ENCODE data around the gene HCRTR1. TPM values are rescaled to one million over a fixed set of nuclear protein-coding genes. Genes with fewer than 3 reads are reported as not detected.
A peak's percentile ranks its signal among the peaks of the same experiment; 100 is the strongest.

HCRTR1 gene
- total RNA-seq, 1 donor from 2014 or later, result not detected

DNA sequence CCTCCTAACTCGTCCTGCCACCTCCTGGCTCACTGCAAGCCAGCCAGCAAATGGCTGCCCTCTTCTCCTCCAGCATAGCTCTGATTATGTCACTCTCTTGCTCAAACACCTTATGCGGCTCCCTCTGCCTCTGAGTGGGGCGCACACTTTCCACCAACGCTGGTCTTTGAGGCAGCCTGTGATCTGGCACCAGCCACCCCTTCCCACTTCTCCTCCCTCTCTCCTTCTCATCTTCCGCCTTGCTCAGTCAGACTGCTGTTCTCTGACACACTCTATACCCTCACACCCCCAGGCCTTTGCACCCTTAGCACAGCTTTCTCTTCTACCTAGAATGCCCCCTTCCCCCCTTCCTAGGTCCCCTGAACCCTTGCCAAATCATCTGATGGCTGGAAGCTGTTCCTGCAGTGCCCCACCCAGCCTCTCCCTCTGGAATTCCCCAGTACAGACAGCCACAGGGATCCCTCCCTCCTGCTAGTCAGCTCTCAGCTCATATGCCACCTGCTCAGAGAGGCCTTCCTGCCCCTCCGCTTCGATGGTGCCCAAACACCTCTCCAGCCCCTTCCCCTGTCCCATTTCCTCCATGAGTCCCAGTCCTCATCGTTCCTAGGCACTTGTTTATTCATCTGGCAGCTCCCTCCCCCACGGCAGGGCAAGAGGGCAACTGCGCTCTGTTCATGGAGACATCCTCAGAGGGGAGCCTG is 48.9 kb downstream of the HCRTR1 start:
- H3K4me1 Mint-ChIP-seq (ENCODE audit: low read depth, unreplicated experiment), result peaks cover 49% of the 10 kb centered on the region
- H3K4me3 Mint-ChIP-seq (ENCODE audit: unreplicated experiment), result peak overlapping the region; percentile 8
- H3K36me3 Mint-ChIP-seq (ENCODE audit: unreplicated experiment), result no peaks in the 10 kb centered on the region

DNA sequence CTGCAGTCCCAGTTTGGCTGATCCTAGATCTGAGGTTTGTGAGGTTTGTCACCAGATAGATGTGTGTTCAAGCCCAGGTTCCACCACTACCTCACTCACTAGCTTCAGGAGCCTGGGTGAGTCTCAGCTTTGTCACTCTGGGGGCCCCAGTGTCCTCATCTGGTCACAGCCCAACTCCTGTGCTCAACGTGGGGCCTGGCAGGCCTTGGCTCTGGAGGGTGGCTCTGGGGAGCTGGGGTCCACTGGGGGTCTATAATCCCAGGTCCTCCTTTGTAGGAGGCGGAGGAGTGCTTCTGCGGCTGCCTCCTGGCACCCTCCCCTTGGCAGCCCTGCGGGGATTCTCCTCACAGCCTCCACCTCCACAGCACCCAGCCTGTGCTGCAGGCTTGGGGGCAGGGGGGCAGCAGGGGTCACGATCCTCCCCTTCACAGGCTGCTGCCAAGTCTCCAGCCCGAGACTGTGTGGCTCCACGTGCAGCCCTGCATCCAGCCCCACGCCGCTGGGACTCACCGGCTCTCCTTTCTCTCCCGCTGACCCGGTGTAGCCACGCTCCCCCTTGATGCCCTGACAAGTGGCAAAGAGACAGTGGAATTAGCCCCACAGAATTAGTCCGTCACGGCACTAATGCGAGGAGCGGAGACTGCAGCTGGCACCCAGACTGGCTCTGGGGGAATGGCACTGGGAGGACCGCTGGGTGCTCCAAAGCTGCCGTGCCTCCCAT is 49.7 kb downstream of the HCRTR1 start:
- H3K9me3 Mint-ChIP-seq (ENCODE audit: unreplicated experiment), result peaks cover 15% of the 10 kb centered on the region
- no peak overlapping the region for H3K27ac Mint-ChIP-seq (ENCODE audit: unreplicated experiment)
- H3K27me3 Mint-ChIP-seq (ENCODE audit: unreplicated experiment), result peaks cover 22% of the 10 kb centered on the region
- H3K4me1 Mint-ChIP-seq (ENCODE audit: low read depth, unreplicated experiment), result peaks cover 56% of the 10 kb centered on the region
- no peaks in the 10 kb centered on the region for H3K36me3 Mint-ChIP-seq (ENCODE audit: unreplicated experiment)
- TF ChIP-seq, protein P1, sequence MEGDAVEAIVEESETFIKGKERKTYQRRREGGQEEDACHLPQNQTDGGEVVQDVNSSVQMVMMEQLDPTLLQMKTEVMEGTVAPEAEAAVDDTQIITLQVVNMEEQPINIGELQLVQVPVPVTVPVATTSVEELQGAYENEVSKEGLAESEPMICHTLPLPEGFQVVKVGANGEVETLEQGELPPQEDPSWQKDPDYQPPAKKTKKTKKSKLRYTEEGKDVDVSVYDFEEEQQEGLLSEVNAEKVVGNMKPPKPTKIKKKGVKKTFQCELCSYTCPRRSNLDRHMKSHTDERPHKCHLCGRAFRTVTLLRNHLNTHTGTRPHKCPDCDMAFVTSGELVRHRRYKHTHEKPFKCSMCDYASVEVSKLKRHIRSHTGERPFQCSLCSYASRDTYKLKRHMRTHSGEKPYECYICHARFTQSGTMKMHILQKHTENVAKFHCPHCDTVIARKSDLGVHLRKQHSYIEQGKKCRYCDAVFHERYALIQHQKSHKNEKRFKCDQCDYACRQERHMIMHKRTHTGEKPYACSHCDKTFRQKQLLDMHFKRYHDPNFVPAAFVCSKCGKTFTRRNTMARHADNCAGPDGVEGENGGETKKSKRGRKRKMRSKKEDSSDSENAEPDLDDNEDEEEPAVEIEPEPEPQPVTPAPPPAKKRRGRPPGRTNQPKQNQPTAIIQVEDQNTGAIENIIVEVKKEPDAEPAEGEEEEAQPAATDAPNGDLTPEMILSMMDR (IDR thresholded peaks at IDR 0.05; ENCODE audit: partially characterized antibody, unreplicated experiment), result no peak
- DNase-seq, result peak; percentile 15
- no peak overlapping the region for H3K4me3 Mint-ChIP-seq (ENCODE audit: unreplicated experiment)

More for the DNA sequence above, 48.9 kb downstream of the HCRTR1 start:
- peaks cover 15% of the 10 kb centered on the region for H3K9me3 Mint-ChIP-seq (ENCODE audit: unreplicated experiment)
- TF ChIP-seq, protein P1 (IDR thresholded peaks at IDR 0.05; ENCODE audit: partially characterized antibody, unreplicated experiment), result no peak
- peaks cover 23% of the 10 kb centered on the region for H3K27me3 Mint-ChIP-seq (ENCODE audit: unreplicated experiment)
- DNase-seq, result peak; percentile 28
- H3K27ac Mint-ChIP-seq (ENCODE audit: unreplicated experiment), result peak overlapping the region; percentile 68

DNA sequence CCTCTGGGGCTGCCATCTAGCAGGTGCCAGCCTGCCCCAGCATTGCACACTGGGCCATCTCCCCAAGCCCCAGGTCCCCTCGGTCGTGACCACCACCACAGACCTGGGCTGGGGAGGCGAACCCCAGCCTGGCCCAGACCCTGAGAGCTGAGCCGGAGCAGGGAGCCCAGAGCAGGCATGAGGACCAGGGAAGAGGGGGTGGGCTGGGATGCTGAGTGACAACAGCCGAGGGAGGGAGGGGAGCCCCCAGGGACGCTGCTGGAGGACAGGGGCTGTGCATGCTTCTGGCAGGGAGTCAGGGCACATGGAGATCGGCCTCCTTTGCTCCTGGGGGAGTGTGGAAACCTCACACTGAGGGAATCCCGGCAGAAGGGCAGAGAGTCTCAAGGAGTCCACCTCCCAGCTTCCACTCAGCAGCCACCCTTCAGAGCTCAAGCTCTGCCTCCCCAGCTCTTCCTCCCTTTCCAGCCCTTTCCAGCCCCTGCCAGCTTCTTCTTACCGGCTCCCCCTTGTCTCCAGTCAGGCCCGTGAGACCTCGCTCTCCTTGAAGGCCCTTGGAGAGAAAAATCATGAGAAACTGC is 50.9 kb downstream of the HCRTR1 start:
- TF ChIP-seq, protein P1 (IDR thresholded peaks at IDR 0.05; ENCODE audit: partially characterized antibody, unreplicated experiment), result no peak
- Mint-ChIP-seq H3K4me3 (ENCODE audit: unreplicated experiment) (no peak overlapping the region), H3K27me3 (ENCODE audit: unreplicated experiment) (peaks cover 22% of the 10 kb centered on the region), H3K9me3 (ENCODE audit: unreplicated experiment) (peaks cover 15% of the 10 kb centered on the region), H3K36me3 (ENCODE audit: unreplicated experiment) (no peaks in the 10 kb centered on the region), H3K27ac (ENCODE audit: unreplicated experiment) (peak overlapping the region; percentile 99), H3K4me1 (ENCODE audit: low read depth, unreplicated experiment) (peaks cover 55% of the 10 kb centered on the region)
- peak; percentile 62 for DNase-seq

DNA sequence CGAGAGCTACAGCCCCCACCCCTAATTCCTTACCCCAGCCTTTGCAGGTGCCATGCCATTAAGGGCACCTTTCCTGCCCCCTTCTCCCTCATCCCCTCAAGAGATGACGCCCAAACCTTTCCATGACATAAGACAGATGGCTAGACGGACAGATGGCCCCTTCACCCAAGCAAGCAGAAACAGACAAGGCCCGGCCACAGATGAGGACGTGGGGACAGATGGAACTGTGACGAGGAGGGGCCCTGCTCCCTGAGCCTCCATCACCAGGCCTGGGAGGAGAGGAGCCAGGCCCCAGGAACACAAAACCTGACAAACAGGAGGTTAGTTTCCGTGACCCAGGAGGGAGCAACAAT is 51.9 kb downstream of the HCRTR1 start:
- Mint-ChIP-seq H3K9me3 (ENCODE audit: unreplicated experiment) (peaks cover 19% of the 10 kb centered on the region), H3K36me3 (ENCODE audit: unreplicated experiment) (no peaks in the 10 kb centered on the region), H3K27ac (ENCODE audit: unreplicated experiment) (peak overlapping the region; percentile 99), H3K4me3 (ENCODE audit: unreplicated experiment) (peak overlapping the region; percentile 88), H3K4me1 (ENCODE audit: low read depth, unreplicated experiment) (peaks cover 61% of the 10 kb centered on the region), H3K27me3 (ENCODE audit: unreplicated experiment) (peaks cover 20% of the 10 kb centered on the region)
- peak; percentile 71 for DNase-seq
- TF ChIP-seq, protein P1 (IDR thresholded peaks at IDR 0.05; ENCODE audit: partially characterized antibody, unreplicated experiment), result no peak

Measured in glutamatergic neuron (in vitro differentiated cells).